ENCODE measurements around the gene ATG14. TPM values are rescaled to one million over a fixed set of nuclear protein-coding genes. Genes with fewer than 3 reads are reported as not detected.

The ATG14 gene
- total and polyA plus RNA-seq, 2 of the 13 experiments (the other 11 are each of a cell fraction or from before 2014, with no cell fraction given): 7.2 to 9.1 TPM

GRCh38 chr14:55411426-55412389 is at the start of gene ATG14 (continued):
- no peak for TF ChIP-seq ZUFSP (CRISPR knock-in tag; IDR thresholded peaks at IDR 0.05; ENCODE audit: borderline replicate concordance)
- no peak for TF ChIP-seq ZNF770 (CRISPR knock-in tag; IDR thresholded peaks at IDR 0.05)
- TF ChIP-seq ZNF501 (CRISPR knock-in tag; IDR thresholded peaks at IDR 0.05): peak; percentile 88
- TF ChIP-seq ZNF296 (CRISPR knock-in tag; conservative IDR thresholded peaks at IDR 0.05): no peak
- no peak for TF ChIP-seq MTERF4 (CRISPR knock-in tag; IDR thresholded peaks at IDR 0.05)
- TF ChIP-seq HOXA9 (CRISPR knock-in tag; IDR thresholded peaks at IDR 0.05; ENCODE audit: borderline replicate concordance): no peak
- TF ChIP-seq WIZ (CRISPR knock-in tag; IDR thresholded peaks at IDR 0.05): 0 out of 2 replicates have a peak, but pooled peaks have one; percentile 38
- no peak for TF ChIP-seq ZNF232 (CRISPR knock-in tag; IDR thresholded peaks at IDR 0.05; ENCODE audit: borderline replicate concordance)
- TF ChIP-seq ZSCAN30 (CRISPR knock-in tag; IDR thresholded peaks at IDR 0.05): no peak
- TF ChIP-seq ZNF724P (CRISPR knock-in tag; IDR thresholded peaks at IDR 0.05; ENCODE audit: borderline replicate concordance): no peak
- no peak; the same call in 1 of the 2 replicates for TF ChIP-seq ZNF331 (CRISPR knock-in tag; IDR thresholded peaks at IDR 0.05)
- peak; percentile 65; the same call in 1 of the 2 replicates for TF ChIP-seq NFIC (IDR thresholded peaks at IDR 0.05; ENCODE audit: low read length)
- TF ChIP-seq NFKB2 (CRISPR knock-in tag; IDR thresholded peaks at IDR 0.05; ENCODE audit: borderline replicate concordance): peak; percentile 86; the same call in 1 of the 2 replicates
- peak; percentile 85; the same call in 1 of the 2 replicates for TF ChIP-seq ZFP91 (CRISPR knock-in tag; IDR thresholded peaks at IDR 0.05; ENCODE audit: borderline replicate concordance)
- no peak for TF ChIP-seq RNF219 (CRISPR knock-in tag; IDR thresholded peaks at IDR 0.05)
- TF ChIP-seq ZNF691 (CRISPR knock-in tag; IDR thresholded peaks at IDR 0.05; ENCODE audit: borderline replicate concordance, low read depth): no peak; the same call in 1 of the 2 replicates

Measured in HepG2 (cell line).